Measurements from ENCODE around the gene CLIC5. TPM values are rescaled to one million over a fixed set of nuclear protein-coding genes. Genes with fewer than 3 reads are reported as not detected.

CLIC5 gene
- total and polyA plus RNA-seq, 2 of the 8 experiments (the other 6 are each of a cell fraction or from before 2014, with no cell fraction given) = 0.12 to 0.15 TPM

GRCh38 chr6:45903959-45904358 is 111.7 kb downstream of the CLIC5 start:
- Histone ChIP-seq H2BK120ac (replicated peaks; ENCODE audit: low read depth, low read length) (no peak overlapping the region), H3K27ac (ENCODE audit: low read depth, low read length) (no peak overlapping the region), H2AFZ (ENCODE audit: low read length) (no peak overlapping the region), H3K36me3 (ENCODE audit: control insufficient read depth in 2 of 4, insufficient read depth in 4 of 4, low read length in 3 of 4) (no peaks in the 10 kb centered on the region), H3K79me2 (ENCODE audit: control insufficient read depth in 1 of 2, insufficient read depth in 2 of 2, low read length in 2 of 2) (no peaks in the 10 kb centered on the region), H3K9me3 (ENCODE audit: insufficient read depth in 2 of 2, low read depth in 1 of 2, low read length in 1 of 2) (no peaks in the 10 kb centered on the region), H3K4ac (replicated peaks; ENCODE audit: insufficient read length, low read depth, low read length) (no peak overlapping the region), H4K5ac (ENCODE audit: insufficient read length, low read depth, low read length) (no peak overlapping the region), H3K4me3 (ENCODE audit: extremely low read depth in 1 of 4, insufficient read depth in 2 of 4, low read depth in 3 of 4, low read length in 4 of 4) (no peak overlapping the region), H2BK15ac (ENCODE audit: low read length) (no peak overlapping the region), H3K14ac (ENCODE audit: insufficient read length) (no peak overlapping the region), H3K27me3 (replicated peaks in 1 of 4; ENCODE audit: control insufficient read depth in 3 of 4, extremely low read depth in 1 of 4, insufficient read depth in 3 of 4, low read length in 3 of 4) (no peaks in the 10 kb centered on the region; a peak in 3 of 7 replicates), H2BK20ac (ENCODE audit: low read length) (no peak overlapping the region), H2AK5ac (ENCODE audit: low read depth, low read length) (no peak overlapping the region), H3K4me2 (ENCODE audit: insufficient read depth in 1 of 2, low read depth in 2 of 2, low read length in 2 of 2) (no peak overlapping the region), H2BK12ac (ENCODE audit: low read depth, low read length) (no peak overlapping the region), H3K9ac (replicated peaks in 1 of 4; ENCODE audit: extremely low read depth in 1 of 4, low read depth in 3 of 4, low read length in 3 of 4) (no peak overlapping the region), H3K18ac (ENCODE audit: extremely low read depth, low read length) (no peak overlapping the region), H3K4me1 (replicated peaks in 1 of 4; ENCODE audit: control insufficient read depth in 3 of 4, insufficient read depth in 4 of 4, low read length in 3 of 4) (peaks cover 2 to 19% (median 8%) of the 10 kb centered on the region in 4 experiments; a peak in 5 of 7 replicates), H3K79me1 (ENCODE audit: low read depth, low read length) (no peaks in the 10 kb centered on the region), H4K20me1 (replicated peaks in 1 of 2; ENCODE audit: control insufficient read depth in 1 of 2, insufficient read depth in 2 of 2, low read length in 2 of 2) (no peaks in the 10 kb centered on the region), H2BK5ac (ENCODE audit: low read depth, low read length) (no peak overlapping the region), H3K23ac (ENCODE audit: insufficient read length) (no peak overlapping the region), H3K23me2 (ENCODE audit: low read depth, low read length) (no peaks in the 10 kb centered on the region), H4K91ac (replicated peaks; ENCODE audit: insufficient read length, low read length) (no peak overlapping the region), H4K8ac (ENCODE audit: extremely low read depth, insufficient read depth, low read length) (no peak overlapping the region), H3K56ac (replicated peaks; ENCODE audit: insufficient read length, low read depth, low read length) (no peak overlapping the region)
- DNase-seq (ENCODE audit: low read depth in 1 of 2, low spot score in 2 of 2) (no peak), FAIRE-seq (no peak)
- WGBS, 2 experiments (ENCODE audit: extremely low coverage in 1 of 2, insufficient coverage in 1 of 2, insufficient read length in 1 of 2, insufficient replicate concordance in 2 of 2, low coverage in 1 of 2, low lambda C conversion rate in 2 of 2, missing lambda C conversion rate in 1 of 2) = 100% methylated on average over 1 of the region's 1 CpG; no CpG with 5 or more reads in 1 of the 2 experiments
- TF ChIP-seq POLR2AphosphoS5 (IDR thresholded peaks at IDR 0.05; ENCODE audit: low read depth, low read length) = no peak
- TF ChIP-seq EP300 (IDR thresholded peaks at IDR 0.05; ENCODE audit: borderline replicate concordance in 1 of 2, low read depth in 2 of 2, low read length in 2 of 2) = no peak
- TF ChIP-seq RBBP5 (IDR thresholded peaks at IDR 0.05; ENCODE audit: borderline replicate concordance, low read depth, low read length) = no peak
- no peak for TF ChIP-seq BCL11A (IDR thresholded peaks at IDR 0.05; ENCODE audit: low read depth in 2 of 2, low read length in 2 of 2)
- no peak for TF ChIP-seq GTF2F1 (IDR thresholded peaks at IDR 0.05; ENCODE audit: borderline replicate concordance, low read depth, low read length)
- no peak for TF ChIP-seq CTBP2 (IDR thresholded peaks at IDR 0.05; ENCODE audit: borderline replicate concordance, insufficient read depth, insufficient read length, low read length)
- TF ChIP-seq CBX8 (IDR thresholded peaks at IDR 0.05; ENCODE audit: borderline replicate concordance, low read depth, low read length) = no peak
- TF ChIP-seq SRF (IDR thresholded peaks at IDR 0.05; ENCODE audit: low read depth, low read length) = no peak
- no peak for TF ChIP-seq KDM1A (IDR thresholded peaks at IDR 0.05; ENCODE audit: borderline replicate concordance, low read length)
- no peak for TF ChIP-seq CEBPB (IDR thresholded peaks at IDR 0.05; ENCODE audit: low read depth, low read length)
- no peak for TF ChIP-seq SIX5 (IDR thresholded peaks at IDR 0.05; ENCODE audit: low read depth, low read length)
- TF ChIP-seq, protein P1, sequence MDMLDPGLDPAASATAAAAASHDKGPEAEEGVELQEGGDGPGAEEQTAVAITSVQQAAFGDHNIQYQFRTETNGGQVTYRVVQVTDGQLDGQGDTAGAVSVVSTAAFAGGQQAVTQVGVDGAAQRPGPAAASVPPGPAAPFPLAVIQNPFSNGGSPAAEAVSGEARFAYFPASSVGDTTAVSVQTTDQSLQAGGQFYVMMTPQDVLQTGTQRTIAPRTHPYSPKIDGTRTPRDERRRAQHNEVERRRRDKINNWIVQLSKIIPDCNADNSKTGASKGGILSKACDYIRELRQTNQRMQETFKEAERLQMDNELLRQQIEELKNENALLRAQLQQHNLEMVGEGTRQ (IDR thresholded peaks at IDR 0.05; ENCODE audit: low read length) = no peak
- TF ChIP-seq SIRT6 (IDR thresholded peaks at IDR 0.05; ENCODE audit: low read length) = no peak
- POLR2A ChIA-PET (ENCODE audit: partially characterized antibody) = interaction anchor here (0.6 to 1.8 kb wide), 2 partner anchors 10 to 526 kb away, joined by 3 to 4 read pairs; no protein-coding TSS in a partner anchor
- CTCF ChIA-PET (ENCODE audit: partially characterized antibody) = no interaction called here

Data from H1 (cell line).